ENCODE results near the gene CCDC86. TPM values are rescaled to one million over a fixed set of nuclear protein-coding genes. Genes with fewer than 3 reads are reported as not detected.

The CCDC86 gene
- total RNA-seq, 4 donors from 2014 or later, result 8.7 to 33.0 (median 12.4) TPM

GRCh38 chr11:60840470-60841430, 1.2 kb upstream of the CCDC86 start:
- H3K36me3 ChIP-seq, result no peaks in the 10 kb centered on the region
- TF ChIP-seq POLR2A (IDR thresholded peaks at IDR 0.05) (no peak), CTCF (IDR thresholded peaks at IDR 0.05) (no peak)
- H3K4me1 ChIP-seq, result peaks cover 0 to 44% (median 12%) of the 10 kb centered on the region in 4 donors
- no peaks in the 10 kb centered on the region for H3K27me3 ChIP-seq
- peak in 1 of 3 donors; percentile 55 for DNase-seq
- peak overlapping the region in 1 of 4 donors; percentile 82 for H3K4me3 ChIP-seq
- peak overlapping the region; percentile 44 to 77 (median 72) for H3K27ac ChIP-seq
- no peaks in the 10 kb centered on the region for H3K9me3 ChIP-seq

GRCh38 chr11:60842668-60843600, 1.0 kb downstream of the CCDC86 start:
- DNase-seq, result peak in 1 of 3 donors; percentile 57
- Histone ChIP-seq H3K4me1 (peaks cover 0 to 44% (median 12%) of the 10 kb centered on the region in 4 donors), H3K4me3 (peak overlapping the region; percentile 73 to 85 (median 78)), H3K9me3 (no peaks in the 10 kb centered on the region), H3K27ac (peak overlapping the region; percentile 15 to 74 (median 52)), H3K27me3 (no peaks in the 10 kb centered on the region), H3K36me3 (peaks cover 0 to 3% (median 0%) of the 10 kb centered on the region in 3 donors)
- TF ChIP-seq CTCF (IDR thresholded peaks at IDR 0.05) (no peak), POLR2A (IDR thresholded peaks at IDR 0.05) (no peak)

DNA sequence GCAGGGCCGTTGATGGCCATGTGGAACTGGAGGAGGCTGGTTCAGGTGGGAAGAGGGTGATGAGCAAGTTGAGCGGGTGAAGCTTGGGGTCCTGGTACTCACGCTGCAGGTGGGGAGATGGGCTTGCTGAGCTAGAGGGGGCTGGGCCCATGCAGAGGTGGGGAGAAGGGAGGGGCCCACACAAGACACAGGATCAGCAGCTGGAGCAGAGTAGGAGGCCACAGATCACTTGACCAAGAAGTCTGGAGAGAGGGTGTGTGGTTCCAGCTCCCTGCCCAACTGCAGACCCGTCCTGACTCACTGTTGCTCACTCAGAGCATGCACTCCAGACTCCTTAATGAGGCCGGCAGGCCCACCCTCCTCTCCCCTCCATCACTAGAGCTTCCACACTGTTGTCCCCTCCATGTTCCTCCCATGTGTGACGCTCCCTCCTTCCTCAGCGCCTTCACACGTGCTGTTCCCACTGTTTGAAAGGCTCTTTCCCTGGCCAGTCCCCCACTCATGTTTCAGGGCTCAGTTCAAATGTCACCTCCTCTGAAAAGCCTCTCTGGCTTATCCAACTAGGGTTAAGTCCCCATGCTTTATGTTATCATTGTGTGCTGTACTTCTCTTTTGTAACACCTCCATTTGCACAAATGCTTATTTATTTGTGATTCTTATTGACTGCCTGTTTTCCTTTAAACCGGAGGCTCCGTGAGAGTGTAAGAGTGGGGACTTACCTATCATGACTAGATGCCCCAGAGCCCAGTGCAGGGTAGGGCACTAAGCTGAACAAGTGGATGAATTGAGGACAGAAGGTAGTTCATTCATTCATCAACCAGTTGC, 2.3 kb downstream of the CCDC86 start:
- DNase-seq, result no peak
- TF ChIP-seq CTCF (IDR thresholded peaks at IDR 0.05) (no peak), POLR2A (IDR thresholded peaks at IDR 0.05) (no peak)
- H3K36me3 ChIP-seq, result peaks cover 0 to 14% (median 0%) of the 10 kb centered on the region in 3 donors
- no peak overlapping the region for H3K27ac ChIP-seq
- peak overlapping the region in 2 of 4 donors; percentile 73 to 82 for H3K4me3 ChIP-seq
- no peaks in the 10 kb centered on the region for H3K9me3 ChIP-seq
- no peaks in the 10 kb centered on the region for H3K27me3 ChIP-seq
- peaks cover 0 to 44% (median 12%) of the 10 kb centered on the region in 4 donors for H3K4me1 ChIP-seq

- peaks cover 0 to 20% (median 0%) of the 10 kb centered on the region in 3 donors for H3K36me3 ChIP-seq
- H3K9me3 ChIP-seq, result no peaks in the 10 kb centered on the region
- H3K4me1 ChIP-seq, result peaks cover 0 to 44% (median 12%) of the 10 kb centered on the region in 4 donors
- H3K27me3 ChIP-seq, result no peaks in the 10 kb centered on the region
- H3K4me3 ChIP-seq, result no peak overlapping the region
- TF ChIP-seq POLR2A (IDR thresholded peaks at IDR 0.05) (no peak), CTCF (IDR thresholded peaks at IDR 0.05) (no peak)
- no peak overlapping the region for H3K27ac ChIP-seq
- DNase-seq, result no peak
Measured at GRCh38 chr11:60844870-60845221, 2.9 kb downstream of the CCDC86 start.

DNA sequence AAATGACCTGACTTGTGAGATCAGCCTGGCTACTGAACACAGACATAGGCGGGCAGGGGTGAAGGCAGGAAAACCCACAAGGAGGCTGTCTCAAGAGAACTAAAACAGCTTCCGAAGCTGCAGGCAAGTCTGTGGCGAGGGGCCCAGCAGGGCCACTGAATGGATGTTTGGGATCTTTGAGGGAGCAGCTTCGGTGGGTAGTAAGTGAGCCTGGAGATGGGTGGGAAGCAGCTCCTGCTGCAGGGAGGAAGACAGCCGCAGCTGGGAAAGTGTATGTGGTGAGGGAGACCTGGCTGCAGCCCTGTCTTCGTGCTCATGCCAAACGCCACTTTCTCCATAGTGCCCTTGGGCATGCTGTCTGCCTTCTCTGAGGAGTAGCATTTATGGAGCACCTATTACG, 3.4 kb downstream of the CCDC86 start:
- no peak for DNase-seq
- H3K9me3 ChIP-seq, result no peaks in the 10 kb centered on the region
- TF ChIP-seq CTCF (IDR thresholded peaks at IDR 0.05) (no peak), POLR2A (IDR thresholded peaks at IDR 0.05) (no peak)
- H3K36me3 ChIP-seq, result peaks cover 0 to 25% (median 0%) of the 10 kb centered on the region in 3 donors
- no peaks in the 10 kb centered on the region for H3K27me3 ChIP-seq
- no peak overlapping the region for H3K4me3 ChIP-seq
- peaks cover 0 to 44% (median 12%) of the 10 kb centered on the region in 4 donors for H3K4me1 ChIP-seq
- H3K27ac ChIP-seq, result no peak overlapping the region
